HG02588 (cell line): Measurements from ENCODE around the gene IQCK.

Source experiments
- ATAC-seq: cut with Tn5 transposase; IDR thresholded peaks from one replicate; pipeline ENCODE4 v1.9.1; 2021; ENCODE audit warnings: mild to moderate bottlenecking, moderate library complexity; ENCODE audit not compliant: unreplicated experiment

The IQCK gene

DNA sequence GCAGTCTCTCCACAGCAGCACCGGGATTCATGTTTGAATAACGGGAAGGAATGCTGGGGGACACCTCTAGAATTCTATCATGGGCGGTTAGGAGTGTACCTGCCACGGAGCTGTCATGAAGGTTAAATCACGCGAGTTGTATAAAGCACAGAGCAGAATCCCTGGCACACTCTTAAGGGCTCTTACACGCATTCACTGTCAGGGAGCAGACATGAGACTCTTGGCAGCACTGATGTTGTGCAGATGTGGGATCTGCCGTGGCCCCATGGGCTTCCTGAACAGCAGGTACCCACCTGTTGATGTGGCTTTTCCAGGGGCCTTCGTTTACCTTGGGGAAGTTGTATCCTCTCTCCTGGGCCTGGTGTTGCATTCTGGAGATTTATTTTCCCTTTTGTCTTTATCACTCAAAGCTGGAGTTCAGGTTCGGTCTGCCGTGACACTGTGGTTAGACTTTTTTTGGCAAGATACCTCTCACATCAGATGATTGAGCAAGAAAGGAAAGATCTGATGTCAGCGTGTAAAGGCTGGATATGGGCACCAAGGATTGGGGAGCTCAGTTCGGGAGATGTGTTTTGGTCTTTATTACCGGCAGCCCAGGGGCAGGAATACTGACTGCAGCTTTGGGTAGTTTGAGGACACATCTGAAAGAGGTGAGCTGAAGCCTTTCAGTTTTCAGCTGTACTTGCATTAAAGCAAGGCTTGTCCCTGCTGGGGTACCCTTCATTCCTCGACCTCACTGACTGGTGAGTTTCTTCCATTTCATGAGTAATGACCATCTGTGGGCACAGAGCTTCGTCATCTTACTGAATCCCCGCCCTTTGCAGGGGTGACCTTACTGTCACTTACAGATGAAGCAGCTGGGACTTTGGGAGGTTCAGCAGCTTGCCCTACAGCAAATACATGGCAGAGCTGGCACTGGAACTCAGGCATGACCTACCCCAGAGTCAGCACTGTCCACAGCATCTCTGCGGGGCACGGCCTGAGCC is 19.3 kb upstream of the IQCK start:
- no peak for ATAC-seq

DNA sequence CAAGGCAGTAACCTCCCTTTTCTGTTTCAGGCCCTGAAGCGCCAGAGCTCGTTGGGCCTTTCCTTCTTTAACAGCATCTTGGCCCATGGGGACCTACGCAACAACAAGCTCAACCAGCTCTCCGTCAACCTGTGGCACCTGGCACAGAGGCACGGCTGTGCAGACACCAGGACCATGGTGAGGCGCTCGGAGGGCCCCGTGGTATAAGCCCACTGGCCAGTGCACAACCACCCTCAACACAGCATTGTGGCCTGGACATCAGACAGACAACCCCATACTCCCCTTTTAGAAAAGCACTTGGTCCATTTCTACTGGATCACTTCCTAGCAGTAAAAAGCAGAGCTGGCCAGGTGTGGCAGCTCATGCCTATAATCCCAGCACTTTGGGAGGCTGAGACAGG is 18.6 kb upstream of the IQCK start:
- ATAC-seq, result no peak

DNA sequence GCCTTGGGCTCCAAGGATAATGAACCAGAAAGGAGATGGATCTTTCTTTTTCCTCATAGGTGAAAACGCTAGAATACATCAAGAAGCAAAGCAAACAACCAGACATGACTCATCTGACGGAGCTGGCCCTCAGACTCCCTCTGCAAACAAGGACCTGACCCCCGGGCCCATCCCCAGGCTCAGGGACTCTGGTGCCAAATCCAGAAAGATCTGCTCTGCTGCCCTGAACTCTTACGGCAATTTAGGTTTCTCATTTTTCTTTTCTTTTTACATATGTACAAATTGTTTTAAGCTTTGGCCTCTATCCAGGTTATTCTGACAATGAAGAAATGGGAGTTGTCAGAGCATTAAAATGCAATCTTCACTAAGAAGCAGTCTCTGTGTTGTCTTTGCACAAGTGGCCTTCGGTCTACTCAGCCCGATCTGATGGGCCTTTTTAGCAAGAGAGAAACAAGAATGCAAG is 17.7 kb upstream of the IQCK start:
- no peak for ATAC-seq

- ATAC-seq, result no peak
Observed at GRCh38 chr16:19701091-19701490, 17.0 kb upstream of the IQCK start.

- ATAC-seq, result no peak
Observed at GRCh38 chr16:19703172-19703889, 14.7 kb upstream of the IQCK start.

DNA sequence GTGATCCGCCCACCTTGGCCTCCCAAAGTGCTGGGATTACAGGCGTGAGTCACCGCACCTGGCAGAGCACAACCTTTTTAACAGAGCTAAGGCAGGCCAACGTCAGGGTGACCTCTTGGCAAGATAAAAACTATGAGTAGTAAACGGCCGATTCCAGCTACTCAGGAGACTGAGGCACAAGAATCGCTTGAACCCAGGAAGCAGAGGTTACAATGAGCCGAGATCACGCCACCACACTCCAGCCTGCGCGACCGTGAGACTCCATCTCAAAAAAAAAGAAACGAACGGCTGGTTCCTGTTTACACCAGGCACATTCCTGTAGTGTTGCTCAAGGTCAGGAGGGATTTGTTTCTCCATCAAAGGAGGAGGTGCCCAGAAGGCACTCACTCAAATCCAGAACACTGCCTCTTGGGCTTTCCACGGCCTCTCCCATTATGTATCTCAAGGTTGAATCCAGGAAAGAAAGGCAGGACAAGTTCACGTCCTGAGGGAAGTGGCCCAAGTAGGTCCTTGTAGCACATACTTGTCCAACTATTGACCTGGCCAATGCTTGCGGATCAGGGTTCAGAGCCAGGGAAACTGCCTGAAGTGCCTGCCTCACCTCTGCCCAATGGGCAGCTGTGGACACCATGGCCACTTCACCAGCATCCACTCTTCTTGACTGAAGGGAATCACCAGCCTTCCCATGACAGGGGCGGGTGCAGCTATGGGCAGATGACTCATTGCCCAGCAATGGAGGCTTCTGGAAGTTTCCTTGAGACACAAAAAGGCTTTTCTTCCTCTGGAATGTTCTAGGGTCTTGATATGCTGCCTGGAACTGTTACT is 13.5 kb upstream of the IQCK start:
- no peak for ATAC-seq

DNA sequence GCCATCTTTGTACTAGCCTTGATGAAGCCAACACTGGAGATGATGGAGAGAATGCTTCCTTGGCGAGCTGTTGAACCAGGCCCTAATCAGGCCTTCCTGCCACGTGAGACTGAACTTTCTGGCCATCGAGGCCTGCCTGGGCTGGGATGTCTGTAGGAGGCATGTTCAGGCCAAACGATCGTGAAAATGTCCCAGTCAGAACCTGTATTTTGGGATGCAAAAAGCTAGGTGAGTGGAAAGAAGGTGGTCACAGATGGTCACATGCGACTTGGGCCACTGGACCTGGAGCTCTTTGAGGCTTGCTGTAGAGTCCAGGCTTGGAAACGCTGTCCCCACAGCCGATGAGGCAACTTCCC is 12.9 kb upstream of the IQCK start:
- no peak for ATAC-seq

GRCh38 chr16:19705843-19706242 is 12.2 kb upstream of the IQCK start:
- ATAC-seq, result no peak

GRCh38 chr16:19706846-19707245 is 11.2 kb upstream of the IQCK start:
- ATAC-seq, result no peak

DNA sequence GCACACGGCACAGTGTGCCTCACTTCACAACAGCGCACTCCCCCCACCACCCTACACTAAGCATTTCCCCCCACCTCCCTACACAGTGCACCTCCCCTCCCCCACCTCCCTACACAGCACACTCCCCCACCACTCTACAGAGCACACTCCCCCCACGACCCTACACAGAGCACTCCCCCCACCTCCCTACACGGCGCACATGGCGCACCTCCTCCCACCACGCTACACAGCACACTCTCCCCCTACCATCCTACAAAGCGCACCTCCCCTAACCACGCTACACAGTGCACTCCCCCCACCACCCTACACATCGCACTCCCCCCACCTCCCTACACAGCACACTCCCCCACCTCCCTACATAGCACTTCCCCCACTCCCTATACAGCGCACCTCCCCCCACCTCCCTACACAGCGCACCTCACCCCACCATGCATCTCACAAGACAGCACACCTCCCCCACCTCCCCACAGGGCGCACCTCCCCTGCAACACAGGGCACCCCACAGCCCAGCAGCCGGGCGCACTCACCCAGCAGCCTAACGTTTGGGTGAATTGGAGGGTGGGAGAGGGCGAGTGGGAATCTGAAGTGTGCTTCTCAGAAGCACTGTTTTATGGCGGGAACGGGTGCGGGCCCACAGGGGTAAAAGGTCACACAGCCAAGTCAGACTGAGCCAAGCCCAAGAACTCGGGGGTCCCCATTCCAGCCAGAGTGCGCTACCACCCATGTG is 10.3 kb upstream of the IQCK start:
- no peak for ATAC-seq

DNA sequence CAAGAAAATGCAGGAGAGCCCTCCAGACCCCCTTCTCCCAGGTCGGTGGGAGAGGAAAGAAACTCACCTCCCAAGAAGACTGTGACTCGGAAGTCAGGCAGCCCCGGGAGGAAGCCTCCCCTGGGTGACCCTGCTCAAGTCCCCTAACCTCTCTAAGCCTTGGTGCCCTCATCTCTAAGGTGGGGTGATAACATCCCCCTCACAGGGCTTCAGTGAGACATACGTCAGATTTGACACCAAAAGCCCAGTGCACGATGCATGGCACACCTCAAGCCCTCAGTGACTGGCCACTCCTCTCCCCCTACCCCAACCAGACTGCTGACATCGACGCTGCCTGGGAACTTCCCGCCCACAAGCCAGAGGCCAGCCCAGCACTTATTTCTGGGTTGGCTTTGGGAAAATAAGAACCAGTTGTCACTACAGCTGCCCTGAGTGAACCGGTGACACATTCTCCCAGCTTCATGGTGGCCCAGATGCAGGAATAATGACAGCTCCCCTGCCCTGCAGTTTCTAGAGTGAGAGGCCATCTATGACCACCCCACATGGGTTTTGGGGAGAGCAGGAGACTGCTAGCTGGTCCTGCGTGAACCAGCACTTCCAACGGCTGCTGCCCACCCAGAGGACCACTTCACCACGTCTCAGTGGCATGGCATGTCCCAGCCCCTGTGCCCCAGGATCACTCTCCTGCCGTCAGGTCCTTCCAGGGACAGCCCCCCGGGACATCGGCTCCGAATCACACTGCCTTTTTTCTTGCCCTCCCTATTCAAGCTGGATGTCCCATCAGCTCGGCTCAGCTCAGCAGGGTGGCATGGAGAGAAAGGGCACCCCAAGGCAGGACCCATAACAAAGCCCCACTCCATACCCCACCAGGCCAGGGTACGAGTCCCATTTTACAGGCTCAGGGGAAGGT is 9.5 kb upstream of the IQCK start:
- ATAC-seq, result no peak

DNA sequence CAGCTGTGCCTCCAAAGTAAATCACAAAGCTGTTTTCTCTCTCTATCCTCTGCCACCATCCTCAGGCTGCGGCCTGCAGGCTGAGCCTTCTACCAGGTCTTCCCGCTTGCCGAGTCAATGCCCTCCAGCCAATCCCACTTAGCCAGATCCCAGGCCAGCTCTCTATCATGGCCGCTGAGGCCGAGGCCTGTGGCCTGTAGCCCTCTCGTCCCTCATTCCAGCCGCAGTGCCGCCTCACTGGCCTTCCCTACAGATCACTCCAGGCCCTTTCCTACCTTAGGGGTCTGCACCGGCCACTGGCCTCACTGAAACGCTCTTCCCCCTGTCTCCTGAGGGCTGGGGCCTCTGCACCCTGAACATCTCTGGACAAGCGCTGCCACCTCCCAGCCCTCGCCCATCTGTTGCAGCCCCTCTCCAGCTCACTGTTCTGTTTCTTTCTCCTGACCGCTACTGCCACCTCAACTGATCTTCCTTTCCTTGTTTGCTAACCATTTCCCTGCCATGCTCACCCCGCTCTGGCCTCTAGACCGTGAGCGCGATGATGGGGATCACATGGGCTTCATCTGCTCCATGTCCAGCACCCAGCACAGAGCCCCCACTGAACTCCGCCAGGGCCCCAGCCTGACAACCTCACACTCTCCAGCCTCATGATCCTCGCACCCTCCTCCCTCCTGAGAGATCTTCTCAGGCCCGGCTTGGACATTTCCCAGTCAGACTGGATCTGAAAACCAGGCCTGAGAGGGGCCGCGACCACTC is 8.5 kb upstream of the IQCK start:
- ATAC-seq, result no peak

DNA sequence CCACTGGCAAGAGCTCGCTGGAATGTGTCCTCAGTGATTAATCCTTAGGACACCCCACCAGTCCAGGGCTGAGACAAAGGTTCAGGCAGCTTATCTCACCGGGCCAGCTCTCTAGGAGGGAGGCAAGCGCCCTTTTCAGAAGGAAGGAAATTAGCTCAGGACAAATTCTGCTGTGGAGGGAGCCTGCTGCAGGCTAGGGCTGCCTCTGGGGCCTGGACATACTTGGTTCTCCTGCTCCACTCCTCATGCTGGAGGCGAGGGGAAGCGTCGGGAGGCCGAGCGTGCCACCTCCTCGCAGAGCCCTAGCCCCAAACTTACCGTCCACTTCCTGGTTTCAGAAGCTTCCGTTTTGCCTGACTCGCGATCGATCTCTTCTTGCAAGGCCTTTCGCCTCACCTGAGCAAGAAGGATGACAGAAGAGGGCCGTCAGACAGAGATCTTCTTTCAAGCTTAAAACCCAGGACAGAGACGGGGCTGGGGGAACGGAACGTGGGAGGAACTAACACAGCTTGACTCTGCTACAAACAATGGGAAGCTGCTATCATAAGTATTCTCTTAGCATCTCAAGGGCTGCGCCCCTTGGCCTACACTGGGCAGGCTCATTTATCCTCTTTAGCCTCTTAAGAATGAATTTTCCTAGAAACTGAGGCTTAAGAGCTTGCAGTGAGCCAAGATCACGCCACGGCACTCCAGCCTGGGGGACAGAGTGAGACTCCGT is 7.7 kb upstream of the IQCK start:
- no peak for ATAC-seq

GRCh38 chr16:19710991-19711545 is 7.0 kb upstream of the IQCK start:
- ATAC-seq, result no peak

DNA sequence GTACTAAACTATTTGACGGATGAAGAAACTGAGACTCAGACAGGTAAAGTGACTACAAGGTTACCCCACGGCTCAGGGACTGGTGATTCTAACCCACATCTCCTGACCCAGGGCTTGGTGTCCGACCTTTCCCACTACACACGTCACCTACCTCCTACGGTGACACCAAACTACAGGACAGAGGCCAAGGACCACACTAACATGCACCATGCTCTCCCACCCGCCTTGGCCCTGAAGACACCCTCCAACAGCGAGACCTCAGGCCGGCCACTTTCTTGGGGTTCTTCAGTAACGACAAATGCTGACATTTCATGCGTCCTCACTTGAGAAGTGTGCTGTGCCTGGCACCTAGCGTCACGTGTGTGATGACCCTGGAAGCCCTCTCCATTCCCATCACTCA is 6.4 kb upstream of the IQCK start:
- no peak for ATAC-seq

- no peak for ATAC-seq
Observed at GRCh38 chr16:19712418-19713058, 5.5 kb upstream of the IQCK start.

GRCh38 chr16:19713697-19714096 is 4.4 kb upstream of the IQCK start:
- ATAC-seq, result no peak
